Measurements from ENCODE around the gene TTC39C. TPM values are rescaled to one million over a fixed set of nuclear protein-coding genes. Genes with fewer than 3 reads are reported as not detected.

The TTC39C gene
- total and polyA plus RNA-seq, 2 donors (not counting 3 experiments of a cell fraction or from before 2014, with no cell fraction given): 0.61 to 6.2 TPM

GRCh38 chr18:24138789-24139616, 124.4 kb downstream of the TTC39C start, which contains the start of gene CABYR:
Gene CABYR, plus strand, starts transcription at chr18:24139062. Its CDS starts 4,053 bp downstream, at chr18:24143115.
- Histone ChIP-seq H3K9me3 (replicated peaks; ENCODE audit: control insufficient read depth, insufficient read depth, low read length) (no peaks in the 10 kb centered on the region), H3K9ac (replicated peaks; ENCODE audit: extremely low read depth, insufficient read depth, low read length) (peak within 1 kb of the TSS; percentile 73), H3K4me2 (ENCODE audit: insufficient read depth, low read length) (peak within 1 kb of the TSS; percentile 92), H3K27me3 (ENCODE audit: control insufficient read depth in 2 of 2, insufficient read depth in 2 of 2, low read length in 2 of 2) (no peaks in the 10 kb centered on the region), H2AFZ (ENCODE audit: low read depth, low read length) (peak within 1 kb of the TSS; percentile 97), H3K27ac (ENCODE audit: insufficient read depth, low read depth, low read length) (peak within 1 kb of the TSS; percentile 36), H3K4me1 (ENCODE audit: control insufficient read depth, extremely low read depth, insufficient read depth, low read length) (peaks cover 4% of the 10 kb centered on the region), H3K36me3 (ENCODE audit: control insufficient read depth in 2 of 2, extremely low read depth in 1 of 2, insufficient read depth in 2 of 2, low read length in 2 of 2) (no peaks in the 10 kb centered on the region), H3K4me3 (replicated peaks in 1 of 3; ENCODE audit: insufficient read depth in 1 of 3, low read depth in 1 of 3, low read length in 3 of 3) (peak within 1 kb of the TSS; percentile 62 to 75 (median 69)), H3K9me1 (replicated peaks; ENCODE audit: control insufficient read depth, extremely low read depth, insufficient read depth, low read length) (no peaks in the 10 kb centered on the region), H3K79me2 (ENCODE audit: control insufficient read depth, insufficient read depth, low read length) (no peaks in the 10 kb centered on the region), H4K20me1 (replicated peaks; ENCODE audit: control insufficient read depth, extremely low read depth, insufficient read depth, low read length) (no peaks in the 10 kb centered on the region)
- TF ChIP-seq GATA2 (IDR thresholded peaks at IDR 0.05; ENCODE audit: insufficient read depth, insufficient read length, low read depth, low read length): no peak
- TF ChIP-seq FOS (IDR thresholded peaks at IDR 0.05; ENCODE audit: borderline replicate concordance, insufficient read depth, low read length): no peak
- no peak for TF ChIP-seq EZH2 (IDR thresholded peaks at IDR 0.05; ENCODE audit: borderline replicate concordance, low read depth, low read length, severe bottlenecking)
- no peak for TF ChIP-seq MAX (IDR thresholded peaks at IDR 0.05; ENCODE audit: insufficient read depth, insufficient read length)
- TF ChIP-seq MYC (IDR thresholded peaks at IDR 0.05; ENCODE audit: low read depth, low read length): no peak
- no peak for TF ChIP-seq JUN (IDR thresholded peaks at IDR 0.05; ENCODE audit: borderline replicate concordance, insufficient read depth, insufficient read length, low read depth)
- TF ChIP-seq POLR2A (IDR thresholded peaks at IDR 0.05; ENCODE audit: low read depth, low read length): peak; percentile 94
- peak; percentile 75 for TF ChIP-seq POLR2AphosphoS5 (IDR thresholded peaks at IDR 0.05; ENCODE audit: insufficient read depth, low read depth, low read length)
- TF ChIP-seq, protein P1, sequence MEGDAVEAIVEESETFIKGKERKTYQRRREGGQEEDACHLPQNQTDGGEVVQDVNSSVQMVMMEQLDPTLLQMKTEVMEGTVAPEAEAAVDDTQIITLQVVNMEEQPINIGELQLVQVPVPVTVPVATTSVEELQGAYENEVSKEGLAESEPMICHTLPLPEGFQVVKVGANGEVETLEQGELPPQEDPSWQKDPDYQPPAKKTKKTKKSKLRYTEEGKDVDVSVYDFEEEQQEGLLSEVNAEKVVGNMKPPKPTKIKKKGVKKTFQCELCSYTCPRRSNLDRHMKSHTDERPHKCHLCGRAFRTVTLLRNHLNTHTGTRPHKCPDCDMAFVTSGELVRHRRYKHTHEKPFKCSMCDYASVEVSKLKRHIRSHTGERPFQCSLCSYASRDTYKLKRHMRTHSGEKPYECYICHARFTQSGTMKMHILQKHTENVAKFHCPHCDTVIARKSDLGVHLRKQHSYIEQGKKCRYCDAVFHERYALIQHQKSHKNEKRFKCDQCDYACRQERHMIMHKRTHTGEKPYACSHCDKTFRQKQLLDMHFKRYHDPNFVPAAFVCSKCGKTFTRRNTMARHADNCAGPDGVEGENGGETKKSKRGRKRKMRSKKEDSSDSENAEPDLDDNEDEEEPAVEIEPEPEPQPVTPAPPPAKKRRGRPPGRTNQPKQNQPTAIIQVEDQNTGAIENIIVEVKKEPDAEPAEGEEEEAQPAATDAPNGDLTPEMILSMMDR (IDR thresholded peaks at IDR 0.05; ENCODE audit: extremely low read depth in 1 of 2, insufficient read depth in 1 of 2, low read depth in 1 of 2, low read length in 2 of 2): no peak
- TSS peak; percentile 48 for BruUV-seq (replicated peaks)
- dilution Hi-C loops (cut with MboI; ENCODE audit: extremely low pct_ligation_motif_present, low sequenced_read_pairs): no loop called here
- DNase-seq (ENCODE audit: low read depth, low spot score) (peak; percentile 83), FAIRE-seq (peak; percentile 95)
- POLR2A ChIA-PET: interaction anchor here (0.6 to 1.5 kb wide), 25 partner anchors 8 to 1161 kb away, joined by 3 to 11 read pairs (median 4); partner anchors contain the start of gene OSBPL1A
- intact Hi-C loops (cut with micrococcal nuclease): no loop called here
- CTCF ChIA-PET: interaction anchor here (0.5 to 1.5 kb wide), 4 partner anchors 10 to 186 kb away, joined by 3 to 8 read pairs (median 4); no protein-coding TSS in a partner anchor
